Astrocyte (in vitro differentiated cells and primary cell): Measurements from ENCODE around the gene CLNK.

ENCODE experiments used
- EZH2 ChIP-seq: IDR thresholded peaks from 2 replicates; pipeline ENCODE4 v1.6.1; 2012; ENCODE audit warnings: mild to moderate bottlenecking, low read length, inconsistent platforms; ENCODE audit not compliant: insufficient read depth
- TF ChIP-seq, protein P1 (sequence below): IDR thresholded peaks from 2 replicates; pipeline ENCODE4 v1.5.1; 2011; ENCODE audit warnings: low read depth, mild to moderate bottlenecking, inconsistent platforms, low read length, moderate library complexity; ENCODE audit not compliant: insufficient read depth

DNA sequence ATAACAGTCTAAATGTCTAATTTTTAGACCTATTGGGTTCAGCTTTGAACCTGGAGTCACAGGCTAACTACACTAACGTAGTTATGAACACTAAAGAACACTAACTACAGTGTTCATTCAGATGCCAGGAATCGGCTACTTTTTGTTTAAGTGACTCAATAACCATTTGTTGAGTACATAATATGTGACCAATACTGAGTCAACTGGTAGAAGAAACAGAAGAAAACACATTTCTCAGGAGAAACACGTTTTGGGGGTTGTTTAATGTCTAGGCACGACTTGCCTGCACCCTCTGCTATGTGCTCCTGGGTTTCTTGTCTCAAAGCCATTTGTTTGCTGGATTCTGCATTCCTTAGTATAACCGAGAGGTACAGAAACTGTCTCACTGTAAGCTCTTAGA is 18.6 kb upstream of the CLNK start:
- TF ChIP-seq, protein P1, sequence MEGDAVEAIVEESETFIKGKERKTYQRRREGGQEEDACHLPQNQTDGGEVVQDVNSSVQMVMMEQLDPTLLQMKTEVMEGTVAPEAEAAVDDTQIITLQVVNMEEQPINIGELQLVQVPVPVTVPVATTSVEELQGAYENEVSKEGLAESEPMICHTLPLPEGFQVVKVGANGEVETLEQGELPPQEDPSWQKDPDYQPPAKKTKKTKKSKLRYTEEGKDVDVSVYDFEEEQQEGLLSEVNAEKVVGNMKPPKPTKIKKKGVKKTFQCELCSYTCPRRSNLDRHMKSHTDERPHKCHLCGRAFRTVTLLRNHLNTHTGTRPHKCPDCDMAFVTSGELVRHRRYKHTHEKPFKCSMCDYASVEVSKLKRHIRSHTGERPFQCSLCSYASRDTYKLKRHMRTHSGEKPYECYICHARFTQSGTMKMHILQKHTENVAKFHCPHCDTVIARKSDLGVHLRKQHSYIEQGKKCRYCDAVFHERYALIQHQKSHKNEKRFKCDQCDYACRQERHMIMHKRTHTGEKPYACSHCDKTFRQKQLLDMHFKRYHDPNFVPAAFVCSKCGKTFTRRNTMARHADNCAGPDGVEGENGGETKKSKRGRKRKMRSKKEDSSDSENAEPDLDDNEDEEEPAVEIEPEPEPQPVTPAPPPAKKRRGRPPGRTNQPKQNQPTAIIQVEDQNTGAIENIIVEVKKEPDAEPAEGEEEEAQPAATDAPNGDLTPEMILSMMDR = no peak
- TF ChIP-seq EZH2 = no peak
